A549 treated with AZD2906 at 1 μM for 4 hours (cell line): ENCODE data around the gene TMEM204. TPM values are rescaled to one million over a fixed set of nuclear protein-coding genes. Genes with fewer than 3 reads are reported as not detected.

Experiments used
- total RNA-seq: library from RNA; stranded (reverse); fragments of 200-300 nt; extraction: Qiagen RNA extraction; gene quantifications from 5 replicates; pipeline ENCODE4 v1.2.3, GENCODE V29; 2022

The TMEM204 gene
- total RNA-seq = 0.08 to 0.11 TPM (median 0.09 TPM) in 4 of 5 replicates, not detected in the other

DNA sequence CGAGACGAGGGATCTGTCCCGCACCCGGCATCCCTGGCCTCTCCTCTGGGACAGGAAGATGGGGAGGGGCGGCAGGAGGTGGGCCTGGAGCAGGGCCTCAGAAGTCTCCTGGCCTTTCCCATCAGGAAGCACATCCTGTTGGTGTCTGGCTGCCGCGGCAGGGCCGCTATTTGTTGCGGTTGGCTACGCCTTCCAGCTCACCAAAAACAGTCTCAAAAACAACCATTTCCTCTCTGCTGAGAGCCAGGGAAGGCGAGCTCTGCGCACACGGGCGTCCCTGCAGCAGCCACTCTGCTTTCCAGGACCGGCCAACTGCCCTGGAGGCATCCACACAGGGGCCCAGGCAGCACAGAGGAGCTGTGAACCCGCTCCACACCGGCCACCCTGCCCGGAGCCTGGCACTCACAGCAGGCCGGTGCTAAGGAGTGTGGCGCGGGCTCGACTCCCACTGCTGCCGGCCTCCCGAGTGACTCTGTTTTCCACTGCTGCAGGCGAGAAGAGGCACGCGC, at the start of gene TMEM204:
TSS of gene TMEM204 (plus strand) at position 224 of the 509 bp plus-strand sequence. CDS start 610 bp downstream, outside the sequence.

DNA sequence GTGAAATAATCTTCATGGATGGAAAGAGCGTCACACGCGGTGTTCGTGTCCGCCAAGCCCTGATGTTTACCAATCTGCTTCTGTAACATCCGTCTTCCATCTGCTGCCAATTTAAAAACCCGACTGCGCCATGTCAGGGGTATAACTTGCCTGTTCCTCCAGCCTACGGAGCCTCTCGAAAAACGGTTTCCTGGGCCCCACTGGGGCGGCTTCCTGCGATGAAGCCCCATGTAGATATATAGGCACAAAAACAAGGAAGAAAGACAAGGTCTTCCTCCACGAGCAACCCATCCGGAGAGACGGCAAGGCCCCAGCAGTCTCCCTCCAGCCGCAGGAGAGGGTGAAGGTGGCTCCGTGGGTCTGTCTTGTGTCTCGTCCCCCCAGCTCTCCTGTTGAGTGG, 44.8 kb upstream of the TMEM204 start, which contains the start of gene PTX4:
TSS of gene PTX4 (minus strand) at position 326 of the 400 bp plus-strand sequence. CDS start at position 291, 35 bp downstream.

DNA sequence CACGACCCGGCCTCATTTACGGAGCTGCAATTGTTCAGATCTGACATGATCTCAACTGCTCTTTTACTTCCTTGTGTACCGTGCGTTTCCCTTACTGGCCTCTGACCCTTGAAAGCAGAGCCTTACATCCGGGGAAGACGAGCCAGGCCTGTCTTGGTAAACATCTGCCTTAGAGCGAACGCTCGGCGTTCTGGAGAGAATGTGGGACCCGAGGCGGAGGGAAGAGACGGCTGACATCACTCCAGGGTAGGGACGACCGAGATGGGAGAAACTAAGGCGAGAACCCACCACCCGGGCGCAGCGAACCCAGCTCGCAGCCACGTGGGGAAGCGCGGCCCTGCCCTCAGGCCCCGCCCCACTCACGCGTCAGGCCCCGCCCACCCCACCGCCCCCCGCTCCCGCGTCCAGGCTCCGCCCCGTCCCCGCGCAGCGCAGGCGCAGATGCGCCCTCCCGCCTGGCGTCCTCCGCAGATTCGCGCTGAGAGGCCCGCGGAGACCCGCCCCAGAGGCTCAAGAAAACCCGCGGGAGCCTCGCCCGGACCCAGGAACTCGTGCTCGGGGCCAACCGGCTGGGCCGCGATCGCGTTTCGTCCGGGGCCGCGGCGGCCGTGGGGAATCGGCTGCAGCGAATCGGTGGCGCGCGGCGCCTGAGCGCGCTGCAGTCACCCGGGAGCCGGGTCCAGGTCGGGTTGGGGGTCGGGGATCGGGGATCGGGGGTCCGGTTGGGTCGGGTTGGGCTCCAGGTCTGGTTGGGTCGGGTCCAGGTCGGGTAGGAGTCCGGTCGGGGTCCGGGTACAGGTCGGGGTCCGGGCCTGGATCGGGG, 40.3 kb upstream of the TMEM204 start, which contains the start of gene TELO2:
TSS of gene TELO2 (plus strand) at position 438 of the 823 bp plus-strand sequence. CDS start 922 bp downstream, outside the sequence.

Other genes with a start within 250 kb of the TMEM204 start
- gene UBE2I, start 224.0 kb upstream of the TMEM204 start, total RNA-seq = 148 to 182 TPM (median 160 TPM) in 5 replicates
- 0.69 to 1.4 TPM (median 0.95 TPM) in 5 replicates for gene BAIAP3, start 200.0 kb upstream of the TMEM204 start, total RNA-seq
- 54.8 to 98.7 TPM (median 96.4 TPM) in 5 replicates for gene TSR3, start 181.8 kb upstream of the TMEM204 start, total RNA-seq
- gene GNPTG, start 181.7 kb upstream of the TMEM204 start, total RNA-seq = 23.0 to 38.6 TPM (median 34.7 TPM) in 5 replicates
- gene UNKL, start 119.0 kb upstream of the TMEM204 start, total RNA-seq = 14.9 to 25.3 TPM (median 24.1 TPM) in 5 replicates
- gene UQCC4, start 112.9 kb upstream of the TMEM204 start, total RNA-seq = 32.7 to 37.9 TPM (median 35.6 TPM) in 5 replicates
- gene PERCC1, start 102.6 kb upstream of the TMEM204 start, total RNA-seq = not detected in 5 replicates
- gene CCDC154, start 89.1 kb upstream of the TMEM204 start, total RNA-seq = 0.07 to 0.36 TPM (median 0.18 TPM) in 5 replicates
- gene CLCN7, start 58.6 kb upstream of the TMEM204 start, total RNA-seq = 61.5 to 77.6 TPM (median 71.6 TPM) in 5 replicates
- 0.03 TPM in 1 of 5 replicates, not detected in the others for gene PTX4, start 44.7 kb upstream of the TMEM204 start, total RNA-seq
- gene TELO2, start 40.3 kb upstream of the TMEM204 start, total RNA-seq = 25.9 to 42.3 TPM (median 36.3 TPM) in 5 replicates
- gene IFT140, start 78.4 kb downstream of the TMEM204 start, total RNA-seq = 7.5 to 9.6 TPM (median 8.9 TPM) in 5 replicates
- gene CRAMP1, start 78.7 kb downstream of the TMEM204 start, total RNA-seq = 12.9 to 15.9 TPM (median 14.6 TPM) in 5 replicates
- gene JPT2, start 144.6 kb downstream of the TMEM204 start, total RNA-seq = 159 to 225 TPM (median 167 TPM) in 5 replicates
- gene MAPK8IP3, start 172.5 kb downstream of the TMEM204 start, total RNA-seq = 33.2 to 65.4 TPM (median 50.0 TPM) in 5 replicates
- 27.8 to 65.4 TPM (median 62.1 TPM) in 5 replicates for gene NME3, start 237.9 kb downstream of the TMEM204 start, total RNA-seq
- gene EME2, start 239.1 kb downstream of the TMEM204 start, total RNA-seq = 5.9 to 12.6 TPM (median 8.3 TPM) in 5 replicates
- 151 to 264 TPM (median 250 TPM) in 5 replicates for gene MRPS34, start 239.5 kb downstream of the TMEM204 start, total RNA-seq
- 19.3 to 30.3 TPM (median 29.5 TPM) in 5 replicates for gene SPSB3, start 248.9 kb downstream of the TMEM204 start, total RNA-seq
- 60.7 to 88.7 TPM (median 83.0 TPM) in 5 replicates for gene NUBP2, start 249.3 kb downstream of the TMEM204 start, total RNA-seq